ENCODE measurements around the gene KCNH8. TPM values are rescaled to one million over a fixed set of nuclear protein-coding genes. Genes with fewer than 3 reads are reported as not detected.

Gene KCNH8
- total RNA-seq, 1 experiment from 2014 or later: not detected

- Mint-ChIP-seq H3K9me3 (ENCODE audit: unreplicated experiment) (no peaks in the 10 kb centered on the region), H3K4me3 (ENCODE audit: unreplicated experiment) (no peak overlapping the region), H3K4me1 (ENCODE audit: insufficient read depth, unreplicated experiment) (no peaks in the 10 kb centered on the region), H3K36me3 (ENCODE audit: insufficient read depth, unreplicated experiment) (no peaks in the 10 kb centered on the region), H3K27me3 (ENCODE audit: insufficient read depth, unreplicated experiment) (peaks cover under 1% of the 10 kb centered on the region), H3K27ac (ENCODE audit: low read depth, unreplicated experiment) (no peak overlapping the region)
- TF ChIP-seq, protein P1, sequence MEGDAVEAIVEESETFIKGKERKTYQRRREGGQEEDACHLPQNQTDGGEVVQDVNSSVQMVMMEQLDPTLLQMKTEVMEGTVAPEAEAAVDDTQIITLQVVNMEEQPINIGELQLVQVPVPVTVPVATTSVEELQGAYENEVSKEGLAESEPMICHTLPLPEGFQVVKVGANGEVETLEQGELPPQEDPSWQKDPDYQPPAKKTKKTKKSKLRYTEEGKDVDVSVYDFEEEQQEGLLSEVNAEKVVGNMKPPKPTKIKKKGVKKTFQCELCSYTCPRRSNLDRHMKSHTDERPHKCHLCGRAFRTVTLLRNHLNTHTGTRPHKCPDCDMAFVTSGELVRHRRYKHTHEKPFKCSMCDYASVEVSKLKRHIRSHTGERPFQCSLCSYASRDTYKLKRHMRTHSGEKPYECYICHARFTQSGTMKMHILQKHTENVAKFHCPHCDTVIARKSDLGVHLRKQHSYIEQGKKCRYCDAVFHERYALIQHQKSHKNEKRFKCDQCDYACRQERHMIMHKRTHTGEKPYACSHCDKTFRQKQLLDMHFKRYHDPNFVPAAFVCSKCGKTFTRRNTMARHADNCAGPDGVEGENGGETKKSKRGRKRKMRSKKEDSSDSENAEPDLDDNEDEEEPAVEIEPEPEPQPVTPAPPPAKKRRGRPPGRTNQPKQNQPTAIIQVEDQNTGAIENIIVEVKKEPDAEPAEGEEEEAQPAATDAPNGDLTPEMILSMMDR (IDR thresholded peaks at IDR 0.05; ENCODE audit: unreplicated experiment): no peak
- intact Hi-C loops (cut with micrococcal nuclease): no loop called here
- no TSS peak for BruUV-seq (replicated peaks)
- DNase-seq (ENCODE audit: unreplicated experiment): no peak
- ChIA-PET POLR2A (no interaction called here), CTCF (no interaction called here)
Observed at GRCh38 chr3:19331931-19332330, 183.6 kb downstream of the KCNH8 start.

GRCh38 chr3:19334120-19334519, 185.8 kb downstream of the KCNH8 start:
- H3K4me3 Mint-ChIP-seq (ENCODE audit: unreplicated experiment): no peak overlapping the region
- POLR2A ChIA-PET: no interaction called here
- H3K36me3 Mint-ChIP-seq (ENCODE audit: insufficient read depth, unreplicated experiment): no peaks in the 10 kb centered on the region
- peaks cover 6% of the 10 kb centered on the region for H3K4me1 Mint-ChIP-seq (ENCODE audit: insufficient read depth, unreplicated experiment)
- intact Hi-C loops (cut with micrococcal nuclease): no loop called here
- BruUV-seq (replicated peaks): no TSS peak
- H3K27ac Mint-ChIP-seq (ENCODE audit: low read depth, unreplicated experiment): no peak overlapping the region
- CTCF ChIA-PET: no interaction called here
- TF ChIP-seq, protein P1 (IDR thresholded peaks at IDR 0.05; ENCODE audit: unreplicated experiment): no peak
- DNase-seq (ENCODE audit: unreplicated experiment): no peak
- no peaks in the 10 kb centered on the region for H3K9me3 Mint-ChIP-seq (ENCODE audit: unreplicated experiment)
- H3K27me3 Mint-ChIP-seq (ENCODE audit: insufficient read depth, unreplicated experiment): peaks cover 13% of the 10 kb centered on the region

GRCh38 chr3:19338769-19339168, 190.5 kb downstream of the KCNH8 start:
- TF ChIP-seq, protein P1 (IDR thresholded peaks at IDR 0.05; ENCODE audit: unreplicated experiment): no peak
- no TSS peak for BruUV-seq (replicated peaks)
- no peak overlapping the region for H3K4me3 Mint-ChIP-seq (ENCODE audit: unreplicated experiment)
- intact Hi-C loops (cut with micrococcal nuclease): no loop called here
- H3K27ac Mint-ChIP-seq (ENCODE audit: low read depth, unreplicated experiment): no peak overlapping the region
- no peaks in the 10 kb centered on the region for H3K36me3 Mint-ChIP-seq (ENCODE audit: insufficient read depth, unreplicated experiment)
- no peaks in the 10 kb centered on the region for H3K9me3 Mint-ChIP-seq (ENCODE audit: unreplicated experiment)
- POLR2A ChIA-PET: interaction anchor here (1.1 kb wide), 1 partner anchor 10 kb away, joined by 3 read pairs; no protein-coding TSS in a partner anchor
- CTCF ChIA-PET: no interaction called here
- peaks cover 19% of the 10 kb centered on the region for H3K27me3 Mint-ChIP-seq (ENCODE audit: insufficient read depth, unreplicated experiment)
- peaks cover 6% of the 10 kb centered on the region for H3K4me1 Mint-ChIP-seq (ENCODE audit: insufficient read depth, unreplicated experiment)
- DNase-seq (ENCODE audit: unreplicated experiment): no peak

DNA sequence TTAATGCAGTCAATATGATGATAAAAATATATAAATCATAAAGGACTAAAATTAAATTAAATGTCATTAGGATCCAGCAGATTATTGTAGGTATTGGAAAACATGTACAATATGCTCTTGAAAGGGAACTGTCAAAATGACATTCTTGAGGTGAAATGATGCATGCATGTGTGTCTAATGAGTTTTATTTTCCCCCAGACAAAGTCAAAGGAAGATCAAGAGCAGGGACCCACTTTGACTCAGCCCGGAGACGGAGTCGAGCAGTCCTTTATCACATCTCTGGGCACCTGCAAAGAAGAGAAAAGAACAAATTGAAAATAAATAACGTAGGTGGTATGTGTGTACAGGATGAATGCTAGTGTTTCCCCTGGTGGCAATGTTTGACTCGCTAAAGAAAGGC, 194.1 kb downstream of the KCNH8 start:
- Mint-ChIP-seq H3K36me3 (ENCODE audit: insufficient read depth, unreplicated experiment) (no peaks in the 10 kb centered on the region), H3K27ac (ENCODE audit: low read depth, unreplicated experiment) (no peak overlapping the region), H3K4me3 (ENCODE audit: unreplicated experiment) (no peak overlapping the region), H3K27me3 (ENCODE audit: insufficient read depth, unreplicated experiment) (peaks cover 46% of the 10 kb centered on the region), H3K9me3 (ENCODE audit: unreplicated experiment) (no peaks in the 10 kb centered on the region), H3K4me1 (ENCODE audit: insufficient read depth, unreplicated experiment) (peaks cover 6% of the 10 kb centered on the region)
- TF ChIP-seq, protein P1 (IDR thresholded peaks at IDR 0.05; ENCODE audit: unreplicated experiment): no peak
- ChIA-PET POLR2A (no interaction called here), CTCF (no interaction called here)
- intact Hi-C loops (cut with micrococcal nuclease): no loop called here
- no peak for DNase-seq (ENCODE audit: unreplicated experiment)
- no TSS peak for BruUV-seq (replicated peaks)

Measured in MCF 10A (cell line).